Retinal pigment epithelial cell (primary cell): ENCODE measurements around the gene SCRN3.

Experiments
- DNase-seq: peaks from one replicate; pipeline ENCODE4 v3.0.0-alpha.2; 2010; ENCODE audit warnings: low read depth
- H3K4me3 ChIP-seq: 2 replicates; pipeline ENCODE4 v1.5.1; 2011; ENCODE audit warnings: mild to moderate bottlenecking, low read length, control low read depth, moderate library complexity
- TF ChIP-seq, protein P1 (sequence below): conservative IDR thresholded peaks from 2 replicates; pipeline ENCODE4 v1.5.1; 2011; ENCODE audit warnings: low read depth, low read length, control low read depth, inconsistent platforms

Gene SCRN3

GRCh38 chr2:174450021-174450816 lies 54.7 kb downstream of the SCRN3 start:
- no peak overlapping the region for H3K4me3 ChIP-seq
- TF ChIP-seq, protein P1, sequence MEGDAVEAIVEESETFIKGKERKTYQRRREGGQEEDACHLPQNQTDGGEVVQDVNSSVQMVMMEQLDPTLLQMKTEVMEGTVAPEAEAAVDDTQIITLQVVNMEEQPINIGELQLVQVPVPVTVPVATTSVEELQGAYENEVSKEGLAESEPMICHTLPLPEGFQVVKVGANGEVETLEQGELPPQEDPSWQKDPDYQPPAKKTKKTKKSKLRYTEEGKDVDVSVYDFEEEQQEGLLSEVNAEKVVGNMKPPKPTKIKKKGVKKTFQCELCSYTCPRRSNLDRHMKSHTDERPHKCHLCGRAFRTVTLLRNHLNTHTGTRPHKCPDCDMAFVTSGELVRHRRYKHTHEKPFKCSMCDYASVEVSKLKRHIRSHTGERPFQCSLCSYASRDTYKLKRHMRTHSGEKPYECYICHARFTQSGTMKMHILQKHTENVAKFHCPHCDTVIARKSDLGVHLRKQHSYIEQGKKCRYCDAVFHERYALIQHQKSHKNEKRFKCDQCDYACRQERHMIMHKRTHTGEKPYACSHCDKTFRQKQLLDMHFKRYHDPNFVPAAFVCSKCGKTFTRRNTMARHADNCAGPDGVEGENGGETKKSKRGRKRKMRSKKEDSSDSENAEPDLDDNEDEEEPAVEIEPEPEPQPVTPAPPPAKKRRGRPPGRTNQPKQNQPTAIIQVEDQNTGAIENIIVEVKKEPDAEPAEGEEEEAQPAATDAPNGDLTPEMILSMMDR = no peak
- no peak for DNase-seq

GRCh38 chr2:174454566-174454965 lies 59.0 kb downstream of the SCRN3 start:
- no peak overlapping the region for H3K4me3 ChIP-seq
- DNase-seq = no peak
- TF ChIP-seq, protein P1 = no peak

DNA sequence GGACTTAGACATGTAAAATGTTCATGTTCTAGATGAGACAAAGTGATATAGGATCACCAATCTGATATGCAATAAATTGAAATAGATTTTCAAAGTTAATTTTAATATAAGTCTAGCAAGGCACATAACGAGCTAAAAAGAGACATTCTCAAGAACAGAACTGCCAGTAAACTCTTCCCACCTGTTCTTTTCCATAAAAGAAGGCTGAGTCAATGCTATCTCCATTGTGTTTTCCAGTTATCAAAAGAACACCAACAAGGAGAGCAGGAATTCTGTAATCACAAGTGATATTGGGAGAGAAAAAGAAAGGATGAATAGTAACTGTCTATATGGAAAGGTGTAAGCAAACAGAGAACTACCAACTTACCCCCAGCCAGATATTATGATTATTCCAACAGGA lies 65.7 kb downstream of the SCRN3 start:
- TF ChIP-seq, protein P1 = no peak
- DNase-seq = no peak
- no peak overlapping the region for H3K4me3 ChIP-seq

DNA sequence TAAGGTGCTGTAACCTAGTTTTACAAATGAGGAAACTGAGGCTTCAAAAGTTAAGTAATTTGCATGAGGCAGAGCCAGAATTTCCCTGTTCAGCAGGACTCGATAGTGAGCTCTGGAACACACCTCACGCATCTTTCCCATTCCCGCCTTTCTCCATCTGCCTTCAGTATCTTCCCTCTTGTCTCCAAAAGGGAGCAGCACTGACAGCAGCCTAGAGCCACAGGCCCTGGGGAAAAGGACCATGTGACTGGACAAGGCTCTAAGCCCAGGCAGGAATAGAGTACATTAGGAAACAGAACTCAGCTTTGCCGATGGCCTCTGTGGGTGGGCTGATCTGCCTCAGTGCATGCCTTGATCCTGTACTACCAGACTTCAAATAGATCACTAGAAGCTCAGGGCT lies 69.8 kb downstream of the SCRN3 start:
- TF ChIP-seq, protein P1 = no peak
- no peak for DNase-seq
- H3K4me3 ChIP-seq = no peak overlapping the region

GRCh38 chr2:174473796-174474195 lies 78.3 kb downstream of the SCRN3 start:
- no peak for DNase-seq
- TF ChIP-seq, protein P1 = no peak

GRCh38 chr2:174477759-174478158 lies 82.2 kb downstream of the SCRN3 start:
- DNase-seq = no peak
- TF ChIP-seq, protein P1 = no peak
- H3K4me3 ChIP-seq = no peak overlapping the region

More at GRCh38 chr2:174473796-174474195, 78.3 kb downstream of the SCRN3 start:
- H3K4me3 ChIP-seq = no peak overlapping the region
